Mucosa of descending colon (tissue), 3 donors: ENCODE measurements around the gene SLC36A3. TPM values are rescaled to one million over a fixed set of nuclear protein-coding genes. Genes with fewer than 3 reads are reported as not detected.
"Not testable (repeated sequence)": the region's sequence is repeated elsewhere in the genome, so short reads cannot be mapped to it uniquely, and the experiment has no call there.

Source experiments
- ATAC-seq: fragments of 200-7000 bp; cut with Tn5 transposase; one replicate; pipeline ENCODE4 v1.9.1; 2020; ENCODE audit warnings: mild to moderate bottlenecking, moderate library complexity
- DNase-seq, 3 donors: peaks; one replicate each; pipeline ENCODE4 v3.0.0-alpha.2; 2020
- H3K36me3 ChIP-seq: fragments of 200-600 bp; one replicate; pipeline ENCODE4 v1.8.0; 2021; ENCODE audit warnings: low read depth, mild to moderate bottlenecking
- H3K4me1 ChIP-seq: fragments of 200-600 bp; one replicate; pipeline ENCODE4 v1.8.0; 2021; ENCODE audit warnings: low read depth, mild to moderate bottlenecking
- H3K4me3 ChIP-seq: fragments of 200-600 bp; one replicate; pipeline ENCODE4 v1.8.0; 2021; ENCODE audit warnings: mild to moderate bottlenecking
- H3K9me3 ChIP-seq: fragments of 200-600 bp; one replicate; pipeline ENCODE4 v1.8.0; 2021; ENCODE audit warnings: mild to moderate bottlenecking
- intact Hi-C, 2 donors: fragments of 100-400 bp; cut with DNase I in 1 of 2; cut with micrococcal nuclease in 1 of 2; formaldehyde crosslinking; loops; one replicate each; pipeline versions ENCODE4 v1.11.0 to v1.11.1; 2022; cut with DNase I, micrococcal nuclease
- total RNA-seq, 3 donors: library from RNA; stranded (reverse); fragmentation: NEBNext Ultra II Directional in 2 of 3; extraction: Animal tissue kit (Norgen Biotek cat#: 25700) in 2 of 3; gene quantifications; one replicate each; pipeline versions ENCODE4 v1.2.1 to v1.2.4, GENCODE V29; 2021 to 2023
- TF ChIP-seq, protein P1 (sequence below): fragments of 200-600 bp; IDR thresholded peaks from one replicate; pipeline ENCODE4 v1.8.0; 2022; ENCODE audit warnings: antibody characterized with exemption, mild to moderate bottlenecking
- donor health status: DM: no; HTN: no; CAD: no; lungs with moderate emphysema.
- donor health status: DM: no; HTN: no; CAD: no.
- donor health status: DM: no; HTN: yes; CAD: no.

SLC36A3 gene
- total RNA-seq, 3 donors from 2014 or later, result not detected

GRCh38 chr5:151315998-151316597 is 12.5 kb upstream of the SLC36A3 start:
- DNase-seq (peak in 2 of 3 donors; percentile 84 to 91), ATAC-seq (peak; percentile 87)
- Histone ChIP-seq H3K9me3 (no peaks in the 10 kb centered on the region), H3K4me1 (no peaks in the 10 kb centered on the region), H3K36me3 (no peaks in the 10 kb centered on the region), H3K4me3 (no peak overlapping the region)
- TF ChIP-seq, protein P1, sequence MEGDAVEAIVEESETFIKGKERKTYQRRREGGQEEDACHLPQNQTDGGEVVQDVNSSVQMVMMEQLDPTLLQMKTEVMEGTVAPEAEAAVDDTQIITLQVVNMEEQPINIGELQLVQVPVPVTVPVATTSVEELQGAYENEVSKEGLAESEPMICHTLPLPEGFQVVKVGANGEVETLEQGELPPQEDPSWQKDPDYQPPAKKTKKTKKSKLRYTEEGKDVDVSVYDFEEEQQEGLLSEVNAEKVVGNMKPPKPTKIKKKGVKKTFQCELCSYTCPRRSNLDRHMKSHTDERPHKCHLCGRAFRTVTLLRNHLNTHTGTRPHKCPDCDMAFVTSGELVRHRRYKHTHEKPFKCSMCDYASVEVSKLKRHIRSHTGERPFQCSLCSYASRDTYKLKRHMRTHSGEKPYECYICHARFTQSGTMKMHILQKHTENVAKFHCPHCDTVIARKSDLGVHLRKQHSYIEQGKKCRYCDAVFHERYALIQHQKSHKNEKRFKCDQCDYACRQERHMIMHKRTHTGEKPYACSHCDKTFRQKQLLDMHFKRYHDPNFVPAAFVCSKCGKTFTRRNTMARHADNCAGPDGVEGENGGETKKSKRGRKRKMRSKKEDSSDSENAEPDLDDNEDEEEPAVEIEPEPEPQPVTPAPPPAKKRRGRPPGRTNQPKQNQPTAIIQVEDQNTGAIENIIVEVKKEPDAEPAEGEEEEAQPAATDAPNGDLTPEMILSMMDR, result peak; percentile 70
- intact Hi-C loops, result no loop called here

DNA sequence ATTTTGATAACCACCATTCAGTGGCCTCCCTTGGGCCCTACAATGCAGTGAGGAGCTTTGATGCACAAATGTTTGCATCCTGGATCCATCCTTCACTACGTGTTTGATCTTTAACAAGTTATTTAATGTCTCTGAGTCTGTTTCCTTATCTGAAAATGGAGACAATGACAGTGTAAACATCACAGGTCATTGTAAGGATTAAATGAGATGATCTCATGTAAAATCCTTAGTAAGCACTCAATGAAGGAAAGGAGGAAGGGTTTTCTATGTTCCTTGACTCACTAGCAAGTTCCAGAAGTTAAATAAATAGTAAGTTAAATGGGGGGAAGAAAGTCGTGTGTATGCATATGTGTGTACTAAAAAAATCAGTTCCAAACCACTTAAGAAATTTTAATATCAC is 9.8 kb upstream of the SLC36A3 start:
- Histone ChIP-seq H3K4me1 (no peaks in the 10 kb centered on the region), H3K4me3 (no peak overlapping the region), H3K36me3 (no peaks in the 10 kb centered on the region), H3K9me3 (no peaks in the 10 kb centered on the region)
- TF ChIP-seq, protein P1, result no peak
- DNase-seq (no peak), ATAC-seq (no peak)
- intact Hi-C loops, result no loop called here

DNA sequence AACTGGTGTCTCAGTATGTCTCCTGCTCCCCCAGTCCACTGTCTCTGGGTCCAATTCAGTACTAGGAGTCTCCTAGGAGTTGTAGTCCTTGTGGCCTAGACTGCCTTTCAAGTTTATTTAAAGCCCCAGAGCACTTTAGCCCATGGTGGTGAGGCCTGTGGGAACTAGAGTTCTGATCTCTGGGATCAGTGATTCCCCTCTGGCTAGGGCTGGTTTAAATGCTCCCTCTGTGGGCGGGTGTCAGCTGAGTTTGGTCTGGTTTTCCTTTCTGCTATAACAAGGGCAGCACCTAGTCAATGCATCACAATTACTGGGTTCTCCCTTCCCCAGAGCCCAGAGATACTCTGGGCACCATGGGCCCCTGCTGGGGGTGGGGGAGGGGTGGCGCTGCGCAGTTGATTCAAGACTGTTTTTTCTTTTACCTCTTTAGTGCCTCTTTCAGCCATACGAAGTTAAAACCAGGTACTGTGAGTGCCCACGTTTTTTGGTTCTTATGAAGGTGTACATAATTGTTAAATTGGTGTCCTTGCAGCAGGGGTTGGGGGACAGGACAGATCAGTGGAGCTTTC is 9.3 kb upstream of the SLC36A3 start:
- Histone ChIP-seq H3K4me1 (no peaks in the 10 kb centered on the region), H3K9me3 (no peaks in the 10 kb centered on the region), H3K36me3 (no peaks in the 10 kb centered on the region), H3K4me3 (no peak overlapping the region)
- ATAC-seq, result no peak
- intact Hi-C loops, result no loop called here
- TF ChIP-seq, protein P1, result no peak
- no peak for DNase-seq

- Histone ChIP-seq H3K4me1 (no peaks in the 10 kb centered on the region), H3K9me3 (no peaks in the 10 kb centered on the region), H3K36me3 (no peaks in the 10 kb centered on the region), H3K4me3 (no peak overlapping the region)
- TF ChIP-seq, protein P1, result no peak
- intact Hi-C loops, result no loop called here
- no peak for ATAC-seq
- DNase-seq, result no peak
These were observed 7.4 kb upstream of the SLC36A3 start for GRCh38 chr5:151310932-151311331.

- ATAC-seq, H3K4me1 ChIP-seq, H3K4me3 ChIP-seq, H3K9me3 ChIP-seq, DNase-seq, intact Hi-C loops, H3K36me3 ChIP-seq: not testable (repeated sequence)
These were observed 6.3 kb upstream of the SLC36A3 start for GRCh38 chr5:151309821-151310220.

- intact Hi-C loops, H3K9me3 ChIP-seq, H3K4me1 ChIP-seq, ATAC-seq, H3K4me3 ChIP-seq, DNase-seq, H3K36me3 ChIP-seq: not testable (repeated sequence)
These were observed 5.7 kb upstream of the SLC36A3 start for GRCh38 chr5:151309266-151309665.
